CD4-positive, alpha-beta T cell (primary cell): ENCODE measurements around the gene SLC34A2. TPM values are rescaled to one million over a fixed set of nuclear protein-coding genes. Genes with fewer than 3 reads are reported as not detected.

ENCODE experiments used
- ATAC-seq: fragments of 200-7000 bp; cut with Tn5 transposase; one replicate; pipeline ENCODE4 v1.10.0; 2022; ENCODE audit warnings: mild to moderate bottlenecking; ENCODE audit not compliant: poor library complexity
- CTCF ChIA-PET: fragments of 350-600 bp; sonication (Branson Sonifier 250); formaldehyde crosslinking; loops from one replicate; lab custom pipeline; 2021; ENCODE audit warnings: antibody characterized with exemption, inconsistent platforms; lab: Charles Lee
- POLR2A ChIA-PET: fragments of 350-600 bp; sonication (Branson Sonifier 250); formaldehyde crosslinking; loops from one replicate; lab custom pipeline; 2021; ENCODE audit warnings: antibody characterized with exemption, inconsistent platforms; lab: Charles Lee
- DNase-seq, 14 experiments: peaks; one replicate each; pipeline ENCODE4 v3.0.0-alpha.2; 2013 to 2020; ENCODE audit warnings: mixed read lengths in 2 of 14
- H3K27ac ChIP-seq, 2 donors: one replicate each; pipeline versions ENCODE4 v1.5.1 to v1.7.0; 2013; ENCODE audit warnings: low read length in 2 of 2, low read depth in 1 of 2, mild to moderate bottlenecking in 1 of 2
- H3K27me3 ChIP-seq, 2 experiments: 1 replicate in 1 of 2; 2 replicates in 1 of 2; pipeline versions ENCODE4 v1.6.1 to v1.7.0; 2013; ENCODE audit warnings: low read length in 2 of 2, control low read depth in 1 of 2, mild to moderate bottlenecking in 1 of 2, moderate library complexity in 1 of 2; ENCODE audit not compliant: insufficient read depth in 2 of 2, control insufficient read depth in 1 of 2
- H3K36me3 ChIP-seq: one replicate; pipeline ENCODE4 v1.6.1; 2013; ENCODE audit warnings: low read length, control low read depth; ENCODE audit not compliant: insufficient read depth
- H3K4me1 ChIP-seq: one replicate; pipeline ENCODE4 v1.6.1; 2013; ENCODE audit warnings: low read length, control low read depth; ENCODE audit not compliant: insufficient read depth
- H3K4me3 ChIP-seq: one replicate; pipeline ENCODE4 v1.5.1; 2013; ENCODE audit warnings: mild to moderate bottlenecking, low read length, moderate library complexity
- H3K9me3 ChIP-seq, 2 experiments: 1 replicate in 1 of 2; 2 replicates in 1 of 2; pipeline versions ENCODE4 v1.6.1 to v1.7.0; 2013; ENCODE audit warnings: low read length in 2 of 2, mild to moderate bottlenecking in 2 of 2, control low read depth in 1 of 2, moderate library complexity in 1 of 2; ENCODE audit not compliant: control insufficient read depth in 1 of 2, insufficient read depth in 1 of 2
- H3K27ac Mint-ChIP-seq: one replicate; pipeline ENCODE4 v1.8.0; 2020; ENCODE audit warnings: mixed read lengths
- H3K27me3 Mint-ChIP-seq: one replicate; pipeline ENCODE4 v1.8.0; 2021; ENCODE audit warnings: mixed read lengths
- H3K36me3 Mint-ChIP-seq: one replicate; pipeline ENCODE4 v1.8.0; 2021; ENCODE audit warnings: low read depth, mixed read lengths
- H3K4me1 Mint-ChIP-seq: one replicate; pipeline ENCODE4 v1.8.0; 2021; ENCODE audit warnings: low read depth, mixed read lengths
- H3K4me3 Mint-ChIP-seq: one replicate; pipeline ENCODE4 v1.8.0; 2020; ENCODE audit warnings: mild to moderate bottlenecking, mixed read lengths
- H3K9me3 Mint-ChIP-seq: one replicate; pipeline ENCODE4 v1.8.0; 2020; ENCODE audit warnings: mixed read lengths
- CTCF ChIP-seq: fragments of 200-600 bp; IDR thresholded peaks from one replicate; pipeline ENCODE4 v1.8.0; 2022; ENCODE audit warnings: antibody characterized with exemption, mild to moderate bottlenecking
- intact Hi-C, 2 experiments: fragments of 100-400 bp; cut with DNase I in 1 of 2; cut with micrococcal nuclease in 1 of 2; formaldehyde crosslinking; loops; one replicate each; pipeline versions ENCODE4 v1.15.1 to v1.9.0; 2023 to 2025; cut with DNase I, micrococcal nuclease
- total RNA-seq, 174 experiments: library from RNA in 2 of 174; stranded (reverse) in 2 of 174; gene quantifications; one replicate each; pipeline ENCODE4 v1.2.3 and lab custom pipeline; 2021 to 2026

Gene SLC34A2
- total RNA-seq, 2 experiments from 2014 or later: not detected

DNA sequence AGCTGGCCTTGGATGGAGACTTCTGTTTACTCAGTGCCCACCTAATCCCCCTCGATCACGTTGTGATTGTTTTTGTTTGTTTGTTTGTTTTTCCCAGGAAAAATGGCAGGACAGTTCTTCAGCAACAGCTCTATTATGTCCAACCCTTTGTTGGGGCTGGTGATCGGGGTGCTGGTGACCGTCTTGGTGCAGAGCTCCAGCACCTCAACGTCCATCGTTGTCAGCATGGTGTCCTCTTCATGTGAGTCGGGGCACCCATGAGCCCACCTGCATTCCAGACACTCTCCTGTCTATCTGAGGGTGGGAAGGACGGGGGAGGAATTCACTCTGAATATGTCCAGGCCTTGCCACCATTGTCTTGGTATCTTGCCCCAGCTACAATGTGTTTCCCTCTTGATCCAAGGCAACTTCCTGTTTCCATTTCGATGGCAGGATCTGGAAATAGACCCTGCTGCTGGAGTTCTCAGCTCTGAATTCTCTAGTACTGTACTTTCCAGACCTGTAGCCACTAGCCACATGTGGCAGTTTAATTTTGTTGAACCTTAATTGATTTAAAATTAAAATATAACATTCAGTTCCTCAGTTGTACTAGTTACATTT is 10.5 kb downstream of the SLC34A2 start:
- no peaks in the 10 kb centered on the region for H3K9me3 Mint-ChIP-seq

DNA sequence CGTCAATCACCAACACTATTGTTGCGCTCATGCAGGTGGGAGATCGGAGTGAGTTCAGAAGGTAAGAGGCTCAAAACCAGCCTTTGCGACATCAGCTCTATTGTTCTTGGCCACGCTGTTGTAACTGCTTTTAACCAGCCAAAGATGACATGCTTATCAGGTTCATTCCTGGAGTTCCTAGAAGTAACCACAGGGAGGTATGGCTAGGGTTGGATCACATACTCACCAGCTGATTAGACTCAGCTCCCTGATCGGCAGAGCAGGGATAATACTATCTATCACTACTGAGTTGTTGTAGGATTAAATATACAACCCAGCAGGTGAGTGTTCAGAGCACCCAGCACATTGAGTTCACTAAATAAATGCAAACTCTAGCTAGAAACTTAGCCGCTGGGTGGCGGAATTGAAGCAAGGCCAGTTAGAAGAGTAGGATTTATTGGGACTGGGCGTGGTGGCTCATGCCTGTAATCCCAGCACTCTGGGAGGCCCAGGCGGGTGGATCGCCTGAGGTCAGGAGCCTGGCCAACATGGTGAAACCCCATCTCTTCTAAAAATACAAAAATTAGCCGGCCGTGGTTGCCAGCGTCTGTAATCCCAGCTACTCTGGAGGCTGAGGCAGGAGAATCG is 12.4 kb downstream of the SLC34A2 start:
- H3K9me3 ChIP-seq: no peaks in the 10 kb centered on the region
- Mint-ChIP-seq H3K4me3 (no peak overlapping the region), H3K27me3 (peaks cover 10% of the 10 kb centered on the region), H3K4me1 (no peaks in the 10 kb centered on the region), H3K27ac (no peak overlapping the region), H3K36me3 (no peaks in the 10 kb centered on the region), H3K9me3 (no peaks in the 10 kb centered on the region)
- TF ChIP-seq CTCF: no peak
- DNase-seq (no peak), ATAC-seq (no peak)
- H3K36me3 ChIP-seq: no peaks in the 10 kb centered on the region
- no peak overlapping the region for H3K4me3 ChIP-seq
- CTCF ChIA-PET: no interaction called here
- intact Hi-C loops: no loop called here
- H3K27me3 ChIP-seq: no peaks in the 10 kb centered on the region
- POLR2A ChIA-PET: no interaction called here
- H3K4me1 ChIP-seq: no peaks in the 10 kb centered on the region
- H3K27ac ChIP-seq: no peak overlapping the region

More for the DNA sequence above, 10.5 kb downstream of the SLC34A2 start:
- DNase-seq (no peak), ATAC-seq (no peak)
- no peak for TF ChIP-seq CTCF
- POLR2A ChIA-PET: no interaction called here
- H3K27me3 ChIP-seq: no peaks in the 10 kb centered on the region
- CTCF ChIA-PET: no interaction called here
- H3K4me1 ChIP-seq: no peaks in the 10 kb centered on the region
- H3K36me3 ChIP-seq: no peaks in the 10 kb centered on the region
- Mint-ChIP-seq H3K4me1 (no peaks in the 10 kb centered on the region), H3K36me3 (no peaks in the 10 kb centered on the region), H3K27ac (no peak overlapping the region), H3K27me3 (peaks cover 10% of the 10 kb centered on the region), H3K4me3 (no peak overlapping the region)
- no peak overlapping the region for H3K27ac ChIP-seq
- intact Hi-C loops: no loop called here
- no peak overlapping the region for H3K4me3 ChIP-seq
- no peaks in the 10 kb centered on the region for H3K9me3 ChIP-seq

- H3K36me3 Mint-ChIP-seq: no peaks in the 10 kb centered on the region
- no peak for ATAC-seq
- peaks cover 5% of the 10 kb centered on the region for H3K27me3 Mint-ChIP-seq
Measured at GRCh38 chr4:25670991-25671390, 15.3 kb downstream of the SLC34A2 start.

More at GRCh38 chr4:25670991-25671390, 15.3 kb downstream of the SLC34A2 start:
- no peak for DNase-seq
- intact Hi-C loops: no loop called here
- Histone ChIP-seq H3K27ac (no peak overlapping the region), H3K36me3 (no peaks in the 10 kb centered on the region), H3K4me1 (no peaks in the 10 kb centered on the region), H3K4me3 (no peak overlapping the region), H3K27me3 (no peaks in the 10 kb centered on the region), H3K9me3 (peaks cover 0 to 9% of the 10 kb centered on the region in 2 experiments)
- Mint-ChIP-seq H3K27ac (no peak overlapping the region), H3K4me1 (no peaks in the 10 kb centered on the region), H3K9me3 (no peaks in the 10 kb centered on the region), H3K4me3 (no peak overlapping the region)
- ChIA-PET CTCF (no interaction called here), POLR2A (no interaction called here)
- no peak for TF ChIP-seq CTCF
